Endothelial cell of umbilical vein (primary cell): ENCODE measurements around the gene FNDC8.

Experiments used
- EZH2 ChIP-seq: IDR thresholded peaks from 2 replicates; pipeline ENCODE4 v1.6.1; 2012; ENCODE audit warnings: borderline replicate concordance, low read depth, mild to moderate bottlenecking, moderate library complexity, low read length, inconsistent platforms; ENCODE audit not compliant: severe bottlenecking
- FOS ChIP-seq: IDR thresholded peaks from 2 replicates; pipeline ENCODE4 v1.6.1; 2011; ENCODE audit warnings: mild to moderate bottlenecking, low read length, moderate library complexity, borderline replicate concordance; ENCODE audit not compliant: insufficient read depth
- MAX ChIP-seq: IDR thresholded peaks from 2 replicates; pipeline ENCODE4 v1.6.1; 2011; ENCODE audit not compliant: insufficient read depth, insufficient read length
- POLR2A ChIP-seq: IDR thresholded peaks from 2 replicates; pipeline ENCODE4 v1.6.1; 2012; ENCODE audit warnings: low read depth, mild to moderate bottlenecking, control low read depth, low read length
- POLR2AphosphoS5 ChIP-seq: IDR thresholded peaks from 2 replicates; pipeline ENCODE4 v1.6.1; 2012; ENCODE audit warnings: low read depth, mild to moderate bottlenecking, control low read depth, low read length, moderate library complexity; ENCODE audit not compliant: insufficient read depth
- TF ChIP-seq, protein P1 (sequence below), 2 donors: IDR thresholded peaks; 1 replicate in 1 of 2; 2 replicates in 1 of 2; pipeline ENCODE4 v1.5.1; 2011; ENCODE audit warnings: low read length in 2 of 2, mild to moderate bottlenecking in 2 of 2, moderate library complexity in 2 of 2, control low read depth in 1 of 2, inconsistent platforms in 1 of 2, low read depth in 1 of 2; ENCODE audit not compliant: insufficient read depth in 1 of 2; ENCODE audit errors: extremely low read depth in 1 of 2

DNA sequence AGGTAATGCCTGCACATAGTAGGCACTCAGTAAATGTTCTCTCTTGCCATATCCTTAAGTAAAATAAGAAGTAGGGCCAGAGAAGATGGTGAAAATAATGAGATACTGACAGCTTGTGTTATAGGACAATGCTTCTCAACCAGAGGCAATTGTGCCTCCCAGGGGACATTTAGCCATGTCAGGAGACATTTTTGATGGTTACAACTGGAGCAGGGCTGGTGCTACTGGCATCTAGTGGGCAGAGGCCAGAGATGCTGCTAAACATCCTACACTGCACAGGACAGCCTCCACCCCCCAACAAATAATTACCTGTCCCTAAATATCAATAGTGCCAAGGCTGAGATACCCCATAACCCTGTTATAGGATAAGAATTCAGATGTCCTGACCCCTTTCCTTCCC, 3.4 kb upstream of the FNDC8 start:
- TF ChIP-seq, protein P1, sequence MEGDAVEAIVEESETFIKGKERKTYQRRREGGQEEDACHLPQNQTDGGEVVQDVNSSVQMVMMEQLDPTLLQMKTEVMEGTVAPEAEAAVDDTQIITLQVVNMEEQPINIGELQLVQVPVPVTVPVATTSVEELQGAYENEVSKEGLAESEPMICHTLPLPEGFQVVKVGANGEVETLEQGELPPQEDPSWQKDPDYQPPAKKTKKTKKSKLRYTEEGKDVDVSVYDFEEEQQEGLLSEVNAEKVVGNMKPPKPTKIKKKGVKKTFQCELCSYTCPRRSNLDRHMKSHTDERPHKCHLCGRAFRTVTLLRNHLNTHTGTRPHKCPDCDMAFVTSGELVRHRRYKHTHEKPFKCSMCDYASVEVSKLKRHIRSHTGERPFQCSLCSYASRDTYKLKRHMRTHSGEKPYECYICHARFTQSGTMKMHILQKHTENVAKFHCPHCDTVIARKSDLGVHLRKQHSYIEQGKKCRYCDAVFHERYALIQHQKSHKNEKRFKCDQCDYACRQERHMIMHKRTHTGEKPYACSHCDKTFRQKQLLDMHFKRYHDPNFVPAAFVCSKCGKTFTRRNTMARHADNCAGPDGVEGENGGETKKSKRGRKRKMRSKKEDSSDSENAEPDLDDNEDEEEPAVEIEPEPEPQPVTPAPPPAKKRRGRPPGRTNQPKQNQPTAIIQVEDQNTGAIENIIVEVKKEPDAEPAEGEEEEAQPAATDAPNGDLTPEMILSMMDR (IDR thresholded peaks at IDR 0.05; ENCODE audit: extremely low read depth in 1 of 2, insufficient read depth in 1 of 2, low read depth in 1 of 2, low read length in 2 of 2), result peak; percentile 26 to 44
- TF ChIP-seq POLR2A (no peak), FOS (no peak), MAX (no peak), EZH2 (no peak), POLR2AphosphoS5 (no peak)
